Stimulated activated naive CD4-positive, alpha-beta T cell (primary cell): Measurements from ENCODE around the gene AGRN.
"Not testable (repeated sequence)": the region's sequence is repeated elsewhere in the genome, so short reads cannot be mapped to it uniquely, and the experiment has no call there.

Source experiments
- DNase-seq, 6 experiments: peaks; one replicate each; lab custom pipeline; 2025; lab: John Stamatoyannopoulos, UW

Gene AGRN

GRCh38 chr1:1020000-1020404, at the start of gene AGRN:
TSS of gene AGRN (plus strand) at chr1:1020120. CDS start at chr1:1020173, 53 bp downstream.
- peak in 2 of 6 experiments; percentile 65 to 66 for DNase-seq

DNA sequence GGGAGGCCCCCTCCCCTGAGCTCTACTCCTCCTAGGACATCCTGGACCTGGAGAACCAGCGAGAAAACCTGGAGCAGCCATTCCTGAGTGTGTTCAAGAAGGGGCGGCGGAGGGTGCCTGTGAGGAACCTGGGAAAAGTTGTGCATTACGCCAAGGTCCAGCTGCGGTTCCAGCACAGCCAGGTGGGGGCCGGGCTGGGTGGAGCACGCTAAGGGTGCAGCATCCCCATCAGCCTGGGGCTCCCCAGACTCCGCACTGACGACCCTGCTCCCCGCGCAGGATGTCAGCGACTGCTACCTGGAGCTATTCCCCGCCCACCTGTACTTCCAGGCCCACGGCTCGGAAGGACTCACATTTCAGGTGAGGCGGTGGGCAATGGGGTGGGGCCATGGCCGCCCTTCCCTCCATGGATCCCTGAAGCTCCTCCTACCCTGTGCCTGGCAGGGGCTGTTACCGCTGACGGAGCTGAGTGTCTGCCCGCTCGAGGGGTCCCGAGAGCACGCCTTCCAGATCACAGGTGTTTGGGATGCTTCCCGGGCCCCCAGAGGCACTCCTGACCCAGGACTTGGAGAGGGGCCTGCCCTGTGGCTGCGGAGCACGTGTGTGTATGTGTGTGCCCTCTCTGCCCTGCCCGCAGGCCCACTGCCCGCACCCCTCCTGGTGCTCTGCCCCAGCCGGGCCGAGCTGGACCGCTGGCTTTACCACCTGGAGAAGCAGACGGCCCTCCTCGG, 49.5 kb upstream of the AGRN start:
- no peak for DNase-seq

DNA sequence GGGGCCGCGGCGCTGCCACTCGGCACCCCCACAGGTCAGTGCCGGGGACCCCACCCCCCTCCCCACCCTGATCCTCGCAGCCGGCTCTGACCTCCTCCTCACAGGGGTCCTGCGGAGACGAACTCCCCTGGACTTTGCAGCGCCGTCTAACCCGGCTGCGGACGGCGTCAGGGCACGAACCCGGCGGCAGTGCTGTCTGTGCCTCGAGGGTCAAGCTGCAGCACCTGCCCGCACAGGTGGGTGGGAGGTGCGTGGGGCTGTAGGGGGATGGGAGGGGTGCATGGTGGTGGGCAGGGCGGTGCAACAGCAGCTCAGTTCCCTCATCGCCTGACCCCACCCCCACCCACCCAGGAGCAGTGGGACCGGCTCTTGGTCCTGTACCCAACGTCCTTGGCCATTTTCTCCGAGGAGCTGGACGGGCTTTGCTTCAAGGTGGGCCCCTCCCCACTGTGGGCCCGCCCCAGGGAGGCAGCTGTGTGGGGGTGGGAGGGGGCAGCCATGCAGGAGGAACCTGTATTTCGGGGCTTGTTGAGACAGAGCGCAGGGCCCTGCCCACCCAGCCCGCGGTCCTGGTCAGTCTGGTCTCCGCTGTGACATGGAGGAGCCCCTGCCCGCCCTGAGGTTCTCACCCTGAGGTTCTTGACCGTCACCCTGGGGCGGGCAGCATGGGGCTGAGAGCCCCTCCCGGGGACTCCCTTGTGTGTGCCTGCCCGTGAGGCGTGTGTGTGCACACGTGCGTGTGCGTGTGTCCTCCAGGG, 48.8 kb upstream of the AGRN start:
- no peak for DNase-seq

- DNase-seq: no peak
These were observed 48.0 kb upstream of the AGRN start for GRCh38 chr1:971751-972506.

- DNase-seq: no peak
These were observed 47.0 kb upstream of the AGRN start for GRCh38 chr1:972726-973458.

- no peak for DNase-seq
These were observed 46.2 kb upstream of the AGRN start for GRCh38 chr1:973459-974292.

DNA sequence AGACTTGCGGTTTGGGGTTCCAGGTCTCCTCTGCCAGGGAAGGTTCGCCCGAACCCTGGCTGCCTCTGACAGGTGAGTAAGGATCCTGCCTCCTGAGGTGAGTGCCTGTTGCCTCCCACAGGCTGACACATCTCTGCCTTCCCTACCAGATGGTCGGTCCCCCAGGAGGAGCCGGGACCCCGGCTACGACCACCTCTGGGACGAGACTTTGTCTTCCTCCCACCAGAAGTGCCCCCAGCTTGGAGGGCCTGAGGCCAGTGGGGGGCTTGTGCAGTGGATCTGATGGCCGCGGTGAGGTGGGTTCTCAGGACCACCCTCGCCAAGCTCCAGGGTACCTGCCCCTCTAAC, 45.7 kb upstream of the AGRN start:
- no peak for DNase-seq

GRCh38 chr1:974687-975328, 45.1 kb upstream of the AGRN start:
- no peak for DNase-seq

DNA sequence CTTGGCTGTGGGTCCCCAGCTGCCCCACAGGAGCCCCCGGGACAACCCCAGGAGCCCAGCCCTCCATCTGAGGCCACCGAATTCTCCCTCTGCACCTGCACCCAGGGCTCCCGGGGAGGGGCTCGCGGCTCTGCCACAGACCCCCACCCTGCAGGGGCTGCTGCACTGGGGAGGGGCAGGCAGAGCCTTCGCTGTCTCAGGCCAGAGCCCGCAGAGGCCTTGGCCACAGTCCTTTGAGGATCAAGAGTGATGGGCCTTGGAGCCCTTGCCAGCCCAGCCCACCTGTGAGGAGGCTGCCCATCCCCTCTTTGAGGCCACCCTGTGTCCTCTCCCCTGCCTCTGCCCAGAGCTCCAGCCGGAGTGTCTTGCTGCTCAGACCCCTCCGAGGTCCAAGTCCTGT, 44.6 kb upstream of the AGRN start:
- DNase-seq: no peak

GRCh38 chr1:975896-976683, 43.8 kb upstream of the AGRN start:
- peak in 5 of 6 experiments; percentile 23 to 63 (median 39) for DNase-seq

GRCh38 chr1:976791-977190, 43.1 kb upstream of the AGRN start:
- DNase-seq: not testable (repeated sequence)

- DNase-seq: no peak
These were observed 41.7 kb upstream of the AGRN start for GRCh38 chr1:978069-978834.

DNA sequence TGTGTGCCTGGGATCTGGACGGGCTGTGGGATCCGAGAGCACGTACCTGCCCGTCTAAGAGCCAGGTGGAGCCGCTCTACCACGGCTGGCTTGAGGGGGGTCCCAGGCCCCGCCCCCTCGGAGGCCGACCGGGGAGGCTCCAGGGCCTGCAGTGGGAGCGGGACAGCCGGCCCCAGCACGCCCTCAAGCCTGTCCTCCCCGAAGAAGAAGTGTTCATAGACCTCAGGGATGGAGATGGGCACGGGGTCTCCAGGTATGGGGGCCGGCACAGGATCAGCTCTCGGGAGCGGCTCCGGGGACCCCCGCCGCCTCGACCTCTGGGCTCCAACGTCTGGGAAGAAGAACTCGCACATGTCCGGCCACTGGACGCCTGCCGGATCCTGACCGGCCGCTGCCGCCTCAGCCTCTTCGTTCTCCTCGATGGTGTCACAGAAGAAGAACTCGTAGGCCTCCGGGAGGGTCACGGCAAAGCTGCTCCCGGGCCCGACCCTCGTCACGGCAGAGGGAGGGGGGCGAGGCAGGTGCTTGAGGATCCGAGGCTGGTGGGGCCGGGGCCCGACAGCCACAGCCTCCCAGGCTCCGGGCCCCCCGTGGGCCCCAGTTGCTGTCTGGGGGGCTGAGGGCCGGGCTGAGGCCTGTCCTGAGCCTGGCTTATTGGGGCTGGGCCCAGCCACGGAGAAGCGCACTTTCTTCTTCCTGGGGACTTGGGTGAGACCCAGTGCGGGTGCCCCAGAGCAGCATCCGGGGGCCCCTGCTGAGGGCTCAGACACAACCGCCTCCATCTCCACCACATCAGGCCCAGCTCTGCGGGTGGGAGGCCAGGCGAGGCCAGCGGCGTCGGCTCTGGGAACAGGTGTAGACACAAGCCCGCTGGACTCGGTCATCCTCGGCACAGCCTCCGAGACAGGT, 40.8 kb upstream of the AGRN start:
- DNase-seq: no peak

- no peak for DNase-seq
These were observed 40.2 kb upstream of the AGRN start for GRCh38 chr1:979744-980072.

DNA sequence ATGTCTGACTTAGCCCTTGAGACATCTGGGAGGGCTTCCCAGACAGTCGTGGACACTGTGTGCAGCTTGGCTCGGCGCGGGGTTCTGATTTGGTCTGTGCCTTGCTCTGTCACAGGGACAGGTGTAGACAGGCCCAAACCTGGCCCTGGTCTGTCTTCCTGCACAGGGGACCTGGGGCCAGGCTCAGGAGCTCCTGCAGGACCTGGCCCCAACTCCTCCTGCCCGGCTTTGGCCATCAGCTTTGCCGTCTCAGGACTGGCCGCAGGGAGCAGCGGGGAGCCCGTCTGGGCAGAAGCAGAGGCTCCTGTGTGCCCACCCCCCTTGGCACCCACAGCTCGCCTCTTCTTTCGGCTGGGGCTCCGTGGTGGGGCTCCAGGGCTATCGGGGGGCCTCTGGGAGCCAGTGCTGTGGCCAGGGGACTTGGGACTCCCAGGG, 39.8 kb upstream of the AGRN start:
- DNase-seq: no peak

- DNase-seq: no peak
These were observed 39.1 kb upstream of the AGRN start for GRCh38 chr1:980602-981395.

- DNase-seq: no peak
These were observed 38.4 kb upstream of the AGRN start for GRCh38 chr1:981491-981954.
